Measurements from ENCODE around the gene UNC13B. TPM values are rescaled to one million over a fixed set of nuclear protein-coding genes. Genes with fewer than 3 reads are reported as not detected.

The UNC13B gene
- total RNA-seq, 1 experiment from 2014 or later = 9.8 TPM

- ChIA-PET POLR2A (ENCODE audit: unreplicated experiment) (no interaction called here), CTCF (no interaction called here)
- Histone ChIP-seq H2AFZ (ENCODE audit: low read length) (no peak overlapping the region), H3K9me3 (ENCODE audit: low read length) (no peaks in the 10 kb centered on the region), H3K9ac (ENCODE audit: low read length) (no peak overlapping the region), H3K9me2 (replicated peaks; ENCODE audit: low read length) (no peaks in the 10 kb centered on the region), H3K27me3 (ENCODE audit: low read length) (no peaks in the 10 kb centered on the region), H4K20me1 (ENCODE audit: low read length) (no peaks in the 10 kb centered on the region), H3K79me2 (ENCODE audit: low read length) (no peaks in the 10 kb centered on the region), H3K4me1 (ENCODE audit: insufficient read depth, low read length) (peaks cover 15% of the 10 kb centered on the region), H3K27ac (ENCODE audit: low read length) (0 out of 2 replicates have a peak overlapping the region, but pooled peaks have one; percentile 3), H3F3A (ENCODE audit: low read length, unreplicated experiment) (no peaks in the 10 kb centered on the region), H3K4me2 (ENCODE audit: low read length) (no peak overlapping the region), H3K4me3 (ENCODE audit: low read length) (no peak overlapping the region), H3K36me3 (ENCODE audit: low read depth, low read length) (no peaks in the 10 kb centered on the region)
- no peak for ATAC-seq
- intact Hi-C loops (cut with micrococcal nuclease) = no loop called here
- BruUV-seq (replicated peaks) = no TSS peak
- TF ChIP-seq CTCF (conservative IDR thresholded peaks at IDR 0.05; ENCODE audit: low read depth, low read length) (no peak), EZH2phosphoT487 (IDR thresholded peaks at IDR 0.05; ENCODE audit: borderline replicate concordance, low read length) (no peak), EZH2 (IDR thresholded peaks at IDR 0.05; ENCODE audit: low read length, unreplicated experiment) (no peak)
- DNase-seq = no peak
Observed at GRCh38 chr9:35431467-35431866, 269.7 kb downstream of the UNC13B start.

DNA sequence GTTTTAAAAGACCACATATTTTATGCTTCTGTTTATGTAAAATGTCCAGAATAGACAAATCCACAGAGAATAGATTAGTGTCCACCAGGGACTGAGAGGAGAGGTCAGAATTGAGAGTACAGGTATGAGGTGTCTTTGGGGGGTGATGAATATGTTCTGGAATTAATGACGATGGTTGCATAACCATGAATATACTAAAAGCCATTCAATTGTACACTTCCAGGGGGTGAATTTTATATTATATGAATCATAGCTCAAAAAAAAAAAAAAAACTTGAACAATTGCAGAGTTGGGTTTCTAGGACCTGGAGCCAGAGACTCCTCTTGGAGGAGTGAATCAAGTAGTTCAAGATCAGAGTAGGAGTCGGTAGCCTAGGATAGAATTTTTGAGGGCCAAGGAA, 270.3 kb downstream of the UNC13B start:
- peak; percentile 48 for DNase-seq
- Histone ChIP-seq H3K36me3 (ENCODE audit: low read depth, low read length) (no peaks in the 10 kb centered on the region), H3K9ac (ENCODE audit: low read length) (no peak overlapping the region), H3K9me3 (ENCODE audit: low read length) (no peaks in the 10 kb centered on the region), H3K27ac (ENCODE audit: low read length) (0 out of 2 replicates have a peak overlapping the region, but pooled peaks have one; percentile 3), H3K9me2 (replicated peaks; ENCODE audit: low read length) (no peaks in the 10 kb centered on the region), H3K27me3 (ENCODE audit: low read length) (no peaks in the 10 kb centered on the region), H3K4me1 (ENCODE audit: insufficient read depth, low read length) (peaks cover 9% of the 10 kb centered on the region), H3K4me2 (ENCODE audit: low read length) (no peak overlapping the region), H3K4me3 (ENCODE audit: low read length) (no peak overlapping the region), H4K20me1 (ENCODE audit: low read length) (no peaks in the 10 kb centered on the region), H3F3A (ENCODE audit: low read length, unreplicated experiment) (no peaks in the 10 kb centered on the region), H2AFZ (ENCODE audit: low read length) (no peak overlapping the region), H3K79me2 (ENCODE audit: low read length) (no peaks in the 10 kb centered on the region)
- BruUV-seq (replicated peaks) = no TSS peak
- CTCF ChIA-PET = no interaction called here
- TF ChIP-seq EZH2phosphoT487 (IDR thresholded peaks at IDR 0.05; ENCODE audit: borderline replicate concordance, low read length) (no peak), CTCF (conservative IDR thresholded peaks at IDR 0.05; ENCODE audit: low read depth, low read length) (no peak), EZH2 (IDR thresholded peaks at IDR 0.05; ENCODE audit: low read length, unreplicated experiment) (no peak)
- ATAC-seq = peak; percentile 22; the same call in 1 of the 2 replicates
- POLR2A ChIA-PET (ENCODE audit: unreplicated experiment) = no interaction called here
- intact Hi-C loops (cut with micrococcal nuclease) = no loop called here

GRCh38 chr9:35436933-35437332, 275.1 kb downstream of the UNC13B start:
- no peaks in the 10 kb centered on the region for H3K79me2 ChIP-seq (ENCODE audit: low read length)
- BruUV-seq (replicated peaks) = no TSS peak
- CTCF ChIA-PET = no interaction called here

More at GRCh38 chr9:35436933-35437332, 275.1 kb downstream of the UNC13B start:
- Histone ChIP-seq H3K4me2 (ENCODE audit: low read length) (no peak overlapping the region), H3K9ac (ENCODE audit: low read length) (no peak overlapping the region), H2AFZ (ENCODE audit: low read length) (no peak overlapping the region), H3K9me3 (ENCODE audit: low read length) (no peaks in the 10 kb centered on the region), H4K20me1 (ENCODE audit: low read length) (no peaks in the 10 kb centered on the region), H3K27ac (ENCODE audit: low read length) (no peak overlapping the region), H3K27me3 (ENCODE audit: low read length) (no peaks in the 10 kb centered on the region), H3K4me1 (ENCODE audit: insufficient read depth, low read length) (peaks cover 2% of the 10 kb centered on the region; the same call in 1 of the 2 replicates), H3K36me3 (ENCODE audit: low read depth, low read length) (no peaks in the 10 kb centered on the region), H3K4me3 (ENCODE audit: low read length) (no peak overlapping the region), H3F3A (ENCODE audit: low read length, unreplicated experiment) (no peaks in the 10 kb centered on the region), H3K9me2 (replicated peaks; ENCODE audit: low read length) (no peaks in the 10 kb centered on the region)
- POLR2A ChIA-PET (ENCODE audit: unreplicated experiment) = no interaction called here
- TF ChIP-seq EZH2phosphoT487 (IDR thresholded peaks at IDR 0.05; ENCODE audit: borderline replicate concordance, low read length) (no peak), CTCF (conservative IDR thresholded peaks at IDR 0.05; ENCODE audit: low read depth, low read length) (no peak), EZH2 (IDR thresholded peaks at IDR 0.05; ENCODE audit: low read length, unreplicated experiment) (no peak)
- intact Hi-C loops (cut with micrococcal nuclease) = no loop called here
- DNase-seq (no peak), ATAC-seq (no peak)
